Putamen (tissue), 1 donor: Measurements from ENCODE around the gene POU6F2.

Experiments
- DNase-seq: peaks from one replicate; pipeline ENCODE4 v3.0.0-alpha.2; 2016; ENCODE audit warnings: low spot score

POU6F2 gene

GRCh38 chr7:39128287-39128843, 150.7 kb downstream of the POU6F2 start:
- DNase-seq, result no peak

- no peak for DNase-seq
These were observed 152.6 kb downstream of the POU6F2 start for GRCh38 chr7:39130274-39130673.

- DNase-seq, result no peak
These were observed 153.3 kb downstream of the POU6F2 start for GRCh38 chr7:39130857-39131526.

DNA sequence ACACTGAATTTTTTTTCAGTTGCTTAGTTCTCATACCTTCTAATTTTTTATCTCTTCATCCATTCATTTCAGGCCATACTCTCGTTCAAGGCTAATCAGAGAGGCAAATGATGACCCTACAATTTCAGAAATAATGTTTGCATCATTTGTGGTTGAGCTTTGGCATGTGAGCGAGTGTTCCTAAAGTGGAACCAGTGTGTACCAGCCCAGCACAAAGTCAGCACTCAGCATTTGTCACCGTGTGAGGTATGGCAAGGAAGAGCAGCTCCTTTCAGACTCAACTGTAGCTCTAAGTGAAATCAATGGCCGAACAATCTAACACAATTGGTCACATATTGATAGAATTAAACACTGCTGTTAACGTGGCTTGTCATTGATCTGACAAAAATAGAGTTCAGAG, 154.6 kb downstream of the POU6F2 start:
- DNase-seq, result no peak

DNA sequence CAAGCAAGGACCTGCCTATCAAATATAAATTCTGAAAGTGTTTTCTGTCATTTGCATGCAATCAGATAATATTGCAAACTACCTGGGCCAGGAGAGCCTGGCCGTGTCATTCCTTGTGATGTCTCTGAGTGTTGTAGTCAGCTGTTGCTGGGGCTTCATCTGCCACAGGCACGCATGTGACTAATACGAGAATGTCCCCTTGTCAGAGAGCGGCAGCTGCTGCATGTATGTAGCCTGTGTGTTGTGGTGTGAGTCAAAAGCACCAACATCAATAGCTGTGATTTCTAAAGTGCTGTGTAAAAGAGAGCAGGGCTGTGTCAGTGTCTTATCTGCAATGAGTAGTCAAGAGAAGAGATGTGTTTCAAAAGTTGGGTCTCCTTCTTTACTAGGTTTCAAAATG, 155.4 kb downstream of the POU6F2 start:
- no peak for DNase-seq

DNA sequence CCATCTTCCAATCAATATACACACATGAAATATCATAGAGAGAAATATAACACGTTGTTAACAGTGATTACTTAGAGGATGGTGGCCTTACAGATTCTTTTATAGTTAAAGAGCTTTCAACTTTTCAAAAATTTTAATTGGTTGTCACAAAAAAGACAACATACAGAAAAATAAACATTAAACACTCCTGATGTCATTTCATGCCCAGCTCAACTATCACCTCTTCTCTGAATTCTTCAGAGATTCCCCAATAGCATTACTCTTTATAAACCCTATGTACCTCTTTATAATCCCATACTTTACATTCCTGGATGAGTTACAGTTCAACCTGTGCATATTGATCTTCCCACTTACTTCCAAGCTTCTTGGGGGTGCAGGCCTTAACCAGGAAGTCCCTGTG, 159.8 kb downstream of the POU6F2 start:
- DNase-seq, result no peak

DNA sequence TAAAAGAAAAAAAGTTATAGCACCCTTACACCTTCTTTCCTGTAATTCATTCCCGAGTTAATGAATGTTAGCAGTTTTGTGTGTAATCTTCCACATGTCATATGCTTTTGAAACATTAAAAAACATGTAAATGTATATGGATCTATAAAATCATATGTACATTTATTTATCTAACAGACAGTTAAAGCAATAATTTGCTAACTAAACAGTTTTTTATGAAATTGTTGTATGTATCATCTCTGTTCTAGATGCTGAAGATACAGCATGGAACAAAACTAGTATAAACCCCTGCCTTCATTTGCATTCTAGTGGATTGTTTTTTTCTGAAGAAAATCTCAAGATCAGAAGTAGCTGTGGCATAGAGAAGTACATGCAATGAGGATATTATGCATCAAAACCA, 165.0 kb downstream of the POU6F2 start:
- DNase-seq, result no peak

DNA sequence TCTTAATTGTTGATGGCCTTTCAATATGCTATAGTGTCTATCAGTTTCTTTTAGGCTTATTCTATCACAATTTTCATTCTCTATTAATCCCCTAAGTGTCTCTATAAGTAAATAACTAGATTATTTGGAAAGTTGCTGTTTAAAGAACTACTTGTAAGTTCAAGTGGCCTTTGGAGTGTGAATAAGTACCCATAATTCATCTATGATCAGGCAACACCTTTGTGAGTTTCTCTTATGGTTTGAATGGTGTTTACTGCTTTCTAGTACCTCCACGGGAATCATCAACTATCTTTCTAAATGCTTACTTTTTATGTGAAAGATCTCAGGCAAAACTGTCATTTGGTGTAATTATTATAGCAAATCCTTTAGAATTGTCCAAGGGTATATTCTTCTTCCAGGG, 166.7 kb downstream of the POU6F2 start:
- DNase-seq, result no peak

DNA sequence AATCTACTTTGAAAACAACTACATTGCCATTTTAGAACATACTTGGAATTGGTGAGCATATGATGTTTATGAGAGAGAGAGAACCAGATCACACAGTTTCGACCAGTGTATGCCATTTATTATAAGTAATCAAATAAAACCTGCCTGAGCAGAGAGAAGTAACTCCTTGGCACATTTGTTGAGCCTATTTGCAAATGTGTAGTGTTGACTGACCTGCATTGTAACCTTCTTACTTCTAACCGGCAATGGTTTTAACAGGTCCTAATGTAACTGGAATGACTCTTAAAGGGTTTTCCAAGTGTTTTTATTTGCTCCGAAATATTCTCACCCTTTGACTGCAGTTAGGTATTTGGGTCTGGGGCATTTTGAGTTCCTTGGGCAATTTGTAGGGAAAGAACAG, 167.6 kb downstream of the POU6F2 start:
- no peak for DNase-seq

- DNase-seq, result no peak
These were observed 168.2 kb downstream of the POU6F2 start for GRCh38 chr7:39145935-39146334.

- DNase-seq, result no peak
These were observed 175.0 kb downstream of the POU6F2 start for GRCh38 chr7:39152701-39153100.

DNA sequence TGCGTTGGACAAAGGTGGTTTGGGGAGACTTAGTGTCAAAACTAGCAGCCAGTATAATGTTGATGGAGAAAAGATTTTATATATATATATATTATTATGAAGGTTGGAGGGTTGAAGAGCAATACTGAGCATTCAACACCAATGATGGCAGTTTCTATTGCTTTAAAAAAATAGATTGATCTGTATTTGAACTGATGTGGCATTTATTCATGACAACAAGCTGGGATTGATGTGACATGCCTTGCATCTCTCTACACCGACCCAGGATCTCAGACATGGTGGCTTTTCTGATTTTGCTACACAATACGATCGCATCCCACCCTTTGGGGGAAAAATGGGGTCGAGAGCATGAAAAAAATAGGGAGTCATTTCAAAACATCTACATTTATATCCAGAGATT, 175.4 kb downstream of the POU6F2 start:
- DNase-seq, result no peak

- DNase-seq, result no peak
These were observed 175.9 kb downstream of the POU6F2 start for GRCh38 chr7:39153647-39154046.

GRCh38 chr7:39154815-39155214, 177.1 kb downstream of the POU6F2 start:
- no peak for DNase-seq

DNA sequence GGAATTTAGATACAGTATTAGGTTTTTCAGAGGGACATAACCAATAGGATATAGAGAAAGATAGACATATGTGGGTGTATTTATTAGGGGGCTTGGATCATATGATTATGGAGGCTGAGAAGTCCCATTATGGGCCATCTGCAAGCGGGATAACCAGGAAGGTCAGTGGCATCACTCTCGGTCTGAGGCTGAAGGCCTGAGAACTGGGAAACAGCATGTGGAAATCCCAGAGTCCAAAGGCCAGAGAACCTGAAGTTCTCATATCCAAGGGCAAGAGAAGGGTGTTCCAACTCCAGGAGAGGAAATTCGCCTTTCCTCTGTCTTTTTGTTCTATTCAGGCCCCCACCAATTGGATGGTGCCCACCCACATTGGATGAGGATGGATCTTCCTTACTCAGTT, 180.7 kb downstream of the POU6F2 start:
- no peak for DNase-seq

- no peak for DNase-seq
These were observed 184.2 kb downstream of the POU6F2 start for GRCh38 chr7:39161903-39162302.

GRCh38 chr7:39164887-39165286, 187.2 kb downstream of the POU6F2 start:
- no peak for DNase-seq

GRCh38 chr7:39168403-39169098, 190.8 kb downstream of the POU6F2 start:
- DNase-seq, result no peak

DNA sequence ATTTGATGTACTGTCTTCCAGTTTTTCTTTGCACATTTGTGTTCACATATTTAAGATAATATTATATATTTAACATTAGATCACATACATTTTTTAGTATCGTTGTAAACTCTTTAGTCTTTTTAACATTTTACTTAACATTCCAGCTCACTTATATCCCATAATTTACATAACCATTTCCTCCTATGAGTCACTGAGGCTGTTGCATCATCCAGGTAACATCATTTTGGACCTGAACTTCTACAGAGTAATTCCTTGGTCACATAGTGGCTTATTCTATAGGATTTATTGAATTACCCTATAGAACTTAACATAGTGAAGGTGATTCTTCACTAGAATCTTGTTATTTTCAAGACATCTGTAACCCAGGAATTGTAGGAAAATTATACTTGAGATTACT, 194.4 kb downstream of the POU6F2 start:
- DNase-seq, result no peak

DNA sequence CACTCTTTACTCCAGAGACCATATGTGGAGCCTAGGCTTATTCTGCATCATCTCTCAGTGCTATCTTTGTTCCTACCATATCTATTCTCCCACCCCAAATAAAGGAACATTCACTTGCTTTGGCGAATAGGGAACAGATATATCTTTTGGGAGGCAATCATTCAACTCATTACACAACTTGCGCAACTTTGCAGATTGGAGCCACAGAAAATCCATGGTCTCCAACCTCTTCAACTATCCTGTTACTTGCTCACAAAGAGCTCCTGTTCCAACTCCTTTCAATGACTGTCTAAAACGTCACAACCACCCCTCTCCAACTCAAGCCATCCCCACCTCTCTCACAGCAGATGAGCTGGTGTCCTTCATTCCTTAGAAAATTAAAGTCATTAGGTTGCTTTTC, 203.7 kb downstream of the POU6F2 start:
- no peak for DNase-seq

DNA sequence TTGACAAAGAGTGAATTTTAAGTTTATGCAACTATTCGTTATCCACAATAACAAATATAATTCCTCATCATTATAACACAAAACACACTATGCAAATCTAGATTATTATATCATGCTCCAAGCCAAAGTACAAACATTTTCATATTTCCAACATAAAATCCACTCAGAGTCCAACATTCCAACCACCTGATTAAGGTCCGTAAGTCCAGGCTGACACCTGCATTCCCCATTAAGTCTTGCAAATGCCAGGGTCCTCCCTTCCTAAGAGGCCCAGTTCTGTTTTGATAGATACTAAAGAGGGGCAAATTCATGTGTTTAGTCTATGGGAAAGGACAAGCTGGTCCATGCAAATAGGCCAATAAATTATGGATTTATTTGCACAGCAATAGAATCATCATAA, 206.1 kb downstream of the POU6F2 start:
- no peak for DNase-seq

DNA sequence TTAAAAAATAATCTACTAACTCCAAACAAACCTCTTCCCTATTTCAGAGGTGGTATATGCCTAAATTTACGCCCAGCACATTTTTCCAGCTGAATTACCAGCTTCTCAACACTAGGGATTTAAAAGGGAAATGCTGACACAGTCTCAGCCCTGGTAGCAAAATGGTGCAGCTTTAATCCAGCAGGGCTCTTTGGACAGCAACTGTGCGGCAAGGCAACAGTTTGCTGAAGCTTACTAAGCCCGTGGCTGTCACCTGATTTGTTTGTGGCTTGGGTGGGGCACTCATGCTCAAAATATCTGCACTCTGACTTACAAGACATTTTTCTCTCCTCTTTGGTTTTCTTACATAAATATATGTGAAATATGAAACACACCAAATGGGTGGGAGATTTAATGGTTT, 206.7 kb downstream of the POU6F2 start:
- no peak for DNase-seq

GRCh38 chr7:39186131-39186530, 208.4 kb downstream of the POU6F2 start:
- no peak for DNase-seq

GRCh38 chr7:39186671-39187070, 209.0 kb downstream of the POU6F2 start:
- DNase-seq, result no peak
